ENCODE data around the gene NPIPA5. TPM values are rescaled to one million over a fixed set of nuclear protein-coding genes. Genes with fewer than 3 reads are reported as not detected.
"Not testable (repeated sequence)": the region's sequence is repeated elsewhere in the genome, so short reads cannot be mapped to it uniquely, and the experiment has no call there.

NPIPA5 gene
- total and polyA plus RNA-seq, 2 donors (not counting 3 experiments of a cell fraction or from before 2014, with no cell fraction given) = 11.3 to 19.6 TPM

DNA sequence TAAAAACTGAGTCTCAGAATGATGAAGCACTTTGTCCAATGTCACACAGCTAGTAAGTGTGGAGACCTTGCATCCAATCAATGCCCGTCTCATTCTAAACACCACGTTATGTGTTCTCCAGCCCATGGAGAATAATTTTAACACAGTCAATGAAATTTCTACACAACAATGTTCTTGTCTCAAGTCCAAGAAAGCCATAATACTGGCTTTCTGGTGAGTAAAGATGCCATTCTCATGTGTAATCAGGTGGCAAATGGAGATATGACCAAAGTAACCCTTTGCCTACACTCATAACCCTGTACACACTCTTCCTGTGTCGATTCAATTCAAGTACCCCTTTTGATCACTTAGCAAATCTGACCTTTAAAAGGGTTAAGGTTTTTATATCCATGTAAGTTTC, 4.7 kb upstream of the NPIPA5 start:
- H3K4me3 ChIP-seq (replicated peaks in 1 of 3; ENCODE audit: insufficient read depth in 1 of 3, low read depth in 1 of 3, low read length in 3 of 3); H2AFZ ChIP-seq (ENCODE audit: low read depth, low read length); FAIRE-seq; BruUV-seq (replicated peaks); intact Hi-C loops (cut with micrococcal nuclease); dilution Hi-C loops (cut with MboI; ENCODE audit: extremely low pct_ligation_motif_present, low sequenced_read_pairs); H3K9me1 ChIP-seq (replicated peaks; ENCODE audit: control insufficient read depth, extremely low read depth, insufficient read depth, low read length); H3K9ac ChIP-seq (replicated peaks; ENCODE audit: extremely low read depth, insufficient read depth, low read length); POLR2A ChIA-PET; H3K36me3 ChIP-seq (ENCODE audit: control insufficient read depth in 2 of 2, extremely low read depth in 1 of 2, insufficient read depth in 2 of 2, low read length in 2 of 2); H3K4me2 ChIP-seq (ENCODE audit: insufficient read depth, low read length); H3K27me3 ChIP-seq (ENCODE audit: control insufficient read depth in 2 of 2, insufficient read depth in 2 of 2, low read length in 2 of 2); H3K27ac ChIP-seq (ENCODE audit: insufficient read depth, low read depth, low read length); H4K20me1 ChIP-seq (replicated peaks; ENCODE audit: control insufficient read depth, extremely low read depth, insufficient read depth, low read length); H3K4me1 ChIP-seq (ENCODE audit: control insufficient read depth, extremely low read depth, insufficient read depth, low read length); H3K9me3 ChIP-seq (replicated peaks; ENCODE audit: control insufficient read depth, insufficient read depth, low read length); CTCF ChIA-PET; H3K79me2 ChIP-seq (ENCODE audit: control insufficient read depth, insufficient read depth, low read length); DNase-seq (ENCODE audit: low read depth, low spot score): not testable (repeated sequence)

DNA sequence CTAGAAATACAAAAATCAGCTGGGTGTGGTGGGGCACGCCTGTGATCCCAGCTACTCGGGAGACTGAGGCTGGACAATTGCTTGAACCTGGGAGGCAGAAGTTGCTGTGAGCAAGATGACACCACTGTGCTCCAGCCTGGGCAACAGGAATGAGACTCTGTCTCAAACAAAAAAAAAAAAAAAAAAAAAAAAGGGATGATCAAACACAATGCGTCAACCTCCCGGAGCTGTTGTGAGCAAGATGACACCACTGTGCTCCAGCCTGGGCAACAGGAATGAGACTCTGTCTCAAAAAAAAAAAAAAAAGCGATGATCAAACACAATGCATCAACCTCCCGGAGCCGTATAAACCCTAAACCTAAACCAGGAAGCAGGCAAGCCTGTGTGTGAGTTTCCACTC, 20.6 kb downstream of the NPIPA5 start:
- DNase-seq (ENCODE audit: low read depth, low spot score); H3K79me2 ChIP-seq (ENCODE audit: control insufficient read depth, insufficient read depth, low read length); BruUV-seq (replicated peaks); CTCF ChIA-PET; H3K9ac ChIP-seq (replicated peaks; ENCODE audit: extremely low read depth, insufficient read depth, low read length); H3K4me2 ChIP-seq (ENCODE audit: insufficient read depth, low read length); H3K27ac ChIP-seq (ENCODE audit: insufficient read depth, low read depth, low read length); dilution Hi-C loops (cut with MboI; ENCODE audit: extremely low pct_ligation_motif_present, low sequenced_read_pairs); H3K9me1 ChIP-seq (replicated peaks; ENCODE audit: control insufficient read depth, extremely low read depth, insufficient read depth, low read length); H2AFZ ChIP-seq (ENCODE audit: low read depth, low read length); H4K20me1 ChIP-seq (replicated peaks; ENCODE audit: control insufficient read depth, extremely low read depth, insufficient read depth, low read length); H3K36me3 ChIP-seq (ENCODE audit: control insufficient read depth in 2 of 2, extremely low read depth in 1 of 2, insufficient read depth in 2 of 2, low read length in 2 of 2); H3K9me3 ChIP-seq (replicated peaks; ENCODE audit: control insufficient read depth, insufficient read depth, low read length); H3K4me3 ChIP-seq (replicated peaks in 1 of 3; ENCODE audit: insufficient read depth in 1 of 3, low read depth in 1 of 3, low read length in 3 of 3); POLR2A ChIA-PET; H3K4me1 ChIP-seq (ENCODE audit: control insufficient read depth, extremely low read depth, insufficient read depth, low read length); H3K27me3 ChIP-seq (ENCODE audit: control insufficient read depth in 2 of 2, insufficient read depth in 2 of 2, low read length in 2 of 2); FAIRE-seq; intact Hi-C loops (cut with micrococcal nuclease): not testable (repeated sequence)

GRCh38 chr16:15354846-15355245, 23.2 kb downstream of the NPIPA5 start:
- CTCF ChIA-PET; H3K27ac ChIP-seq (ENCODE audit: insufficient read depth, low read depth, low read length); DNase-seq (ENCODE audit: low read depth, low spot score); H3K4me1 ChIP-seq (ENCODE audit: control insufficient read depth, extremely low read depth, insufficient read depth, low read length); H3K4me3 ChIP-seq (replicated peaks in 1 of 3; ENCODE audit: insufficient read depth in 1 of 3, low read depth in 1 of 3, low read length in 3 of 3); H2AFZ ChIP-seq (ENCODE audit: low read depth, low read length); FAIRE-seq; H3K9me1 ChIP-seq (replicated peaks; ENCODE audit: control insufficient read depth, extremely low read depth, insufficient read depth, low read length); H3K9me3 ChIP-seq (replicated peaks; ENCODE audit: control insufficient read depth, insufficient read depth, low read length); H3K27me3 ChIP-seq (ENCODE audit: control insufficient read depth in 2 of 2, insufficient read depth in 2 of 2, low read length in 2 of 2); H3K4me2 ChIP-seq (ENCODE audit: insufficient read depth, low read length); H3K36me3 ChIP-seq (ENCODE audit: control insufficient read depth in 2 of 2, extremely low read depth in 1 of 2, insufficient read depth in 2 of 2, low read length in 2 of 2); H3K9ac ChIP-seq (replicated peaks; ENCODE audit: extremely low read depth, insufficient read depth, low read length); POLR2A ChIA-PET; dilution Hi-C loops (cut with MboI; ENCODE audit: extremely low pct_ligation_motif_present, low sequenced_read_pairs); H4K20me1 ChIP-seq (replicated peaks; ENCODE audit: control insufficient read depth, extremely low read depth, insufficient read depth, low read length); intact Hi-C loops (cut with micrococcal nuclease); H3K79me2 ChIP-seq (ENCODE audit: control insufficient read depth, insufficient read depth, low read length); BruUV-seq (replicated peaks): not testable (repeated sequence)

- H4K20me1 ChIP-seq (replicated peaks; ENCODE audit: control insufficient read depth, extremely low read depth, insufficient read depth, low read length); H3K9me1 ChIP-seq (replicated peaks; ENCODE audit: control insufficient read depth, extremely low read depth, insufficient read depth, low read length); H3K27ac ChIP-seq (ENCODE audit: insufficient read depth, low read depth, low read length); H3K27me3 ChIP-seq (ENCODE audit: control insufficient read depth in 2 of 2, insufficient read depth in 2 of 2, low read length in 2 of 2); DNase-seq (ENCODE audit: low read depth, low spot score); POLR2A ChIA-PET; BruUV-seq (replicated peaks); H3K4me2 ChIP-seq (ENCODE audit: insufficient read depth, low read length); H3K36me3 ChIP-seq (ENCODE audit: control insufficient read depth in 2 of 2, extremely low read depth in 1 of 2, insufficient read depth in 2 of 2, low read length in 2 of 2); CTCF ChIA-PET; intact Hi-C loops (cut with micrococcal nuclease); H3K4me1 ChIP-seq (ENCODE audit: control insufficient read depth, extremely low read depth, insufficient read depth, low read length); H3K79me2 ChIP-seq (ENCODE audit: control insufficient read depth, insufficient read depth, low read length); FAIRE-seq; H3K4me3 ChIP-seq (replicated peaks in 1 of 3; ENCODE audit: insufficient read depth in 1 of 3, low read depth in 1 of 3, low read length in 3 of 3); H3K9me3 ChIP-seq (replicated peaks; ENCODE audit: control insufficient read depth, insufficient read depth, low read length); H2AFZ ChIP-seq (ENCODE audit: low read depth, low read length); H3K9ac ChIP-seq (replicated peaks; ENCODE audit: extremely low read depth, insufficient read depth, low read length); dilution Hi-C loops (cut with MboI; ENCODE audit: extremely low pct_ligation_motif_present, low sequenced_read_pairs): not testable (repeated sequence)
Observed at GRCh38 chr16:15352852-15353251, 25.2 kb downstream of the NPIPA5 start.
